GM12878 (cell line): Measurements from ENCODE around the gene ALDH1L1. TPM values are rescaled to one million over a fixed set of nuclear protein-coding genes. Genes with fewer than 3 reads are reported as not detected.

Experiments used
- ATAC-seq: fragments of 200-7000 bp; cut with Tn5 transposase; 3 replicates; pipeline ENCODE4 v1.9.1; 2020; ENCODE audit warnings: mild to moderate bottlenecking, moderate library complexity
- BruUV-seq: library from RNA; stranded (reverse); fragments of 400-500 nt; replicated peaks from 2 replicates; lab custom pipeline; 2021; lab: Mats Ljungman, UMichigan
- CTCF ChIA-PET: fragments of 300-600 bp; sonication (Branson Sonifier 250); formaldehyde crosslinking; extraction: SDS; loops from one replicate; lab custom pipeline; 2021; ENCODE audit warnings: inconsistent platforms; lab: Yijun Ruan, JAX
- POLR2A ChIA-PET: fragments of 350-600 bp; formaldehyde crosslinking; extraction: SDS; loops from one replicate; lab custom pipeline; 2021; ENCODE audit warnings: inconsistent platforms; lab: Charles Lee
- RAD21 ChIA-PET: fragments of 300-600 bp; sonication (Branson Sonifier 250); formaldehyde crosslinking; loops from one replicate; lab custom pipeline; 2023; ENCODE audit warnings: antibody characterized with exemption; ENCODE audit not compliant: unreplicated experiment; lab: Charles Lee
- SMC1A ChIA-PET: fragments of 300-600 bp; sonication (Branson Sonifier 250); formaldehyde crosslinking; loops from one replicate; lab custom pipeline; 2023; ENCODE audit not compliant: unreplicated experiment, uncharacterized antibody; lab: Charles Lee
- DNase-seq: peaks from one replicate; pipeline ENCODE4 v3.0.0-alpha.2; 2011; ENCODE audit warnings: low read depth, low spot score
- FAIRE-seq: peaks from 3 replicates; lab custom pipeline; 2011; peaks lifted over from hg19 to GRCh38; lab: Jason Lieb, UNC
- H2AFZ ChIP-seq: 2 replicates; pipeline ENCODE4 v1.6.0; 2011; ENCODE audit warnings: low read depth, low read length, control low read depth; ENCODE audit not compliant: control insufficient read depth
- H3K27ac ChIP-seq: 2 replicates; pipeline ENCODE4 v1.5.1; 2011; ENCODE audit warnings: control low read depth; ENCODE audit not compliant: control insufficient read depth, insufficient read depth
- H3K27me3 ChIP-seq, 2 experiments: replicated peaks in 1 of 2; 2 replicates each; pipeline versions ENCODE4 v1.6.0 to v1.6.1; 2011; ENCODE audit warnings: low read length in 1 of 2; ENCODE audit not compliant: control insufficient read depth in 2 of 2, insufficient read depth in 2 of 2
- H3K36me3 ChIP-seq, 2 experiments: 2 replicates each; pipeline ENCODE4 v1.5.1; 2011; ENCODE audit warnings: low read length in 1 of 2; ENCODE audit not compliant: control insufficient read depth in 2 of 2, insufficient read depth in 2 of 2
- H3K4me1 ChIP-seq: 2 replicates; pipeline ENCODE4 v1.6.1; 2011; ENCODE audit warnings: mild to moderate bottlenecking, low read length, moderate library complexity, mixed read lengths; ENCODE audit not compliant: control insufficient read depth, insufficient read depth
- H3K4me2 ChIP-seq: 2 replicates; pipeline ENCODE4 v1.6.0; 2011; ENCODE audit warnings: control low read depth; ENCODE audit not compliant: control insufficient read depth, insufficient read depth
- H3K4me3 ChIP-seq: fragments of 200-600 bp; sonication (generic); 2 replicates; pipeline ENCODE4 v1.5.1; 2016
- H3K79me2 ChIP-seq: 2 replicates; pipeline ENCODE4 v1.6.0; 2011; ENCODE audit warnings: low read length; ENCODE audit not compliant: control insufficient read depth, insufficient read depth
- H3K9ac ChIP-seq: 2 replicates; pipeline ENCODE4 v1.8.0; 2011; ENCODE audit warnings: low read length, control low read depth, mixed read lengths; ENCODE audit not compliant: control insufficient read depth, insufficient read depth
- H3K9me3 ChIP-seq: replicated peaks from 3 replicates; pipeline ENCODE4 v1.5.1; 2011; ENCODE audit warnings: mild to moderate bottlenecking, low read length; ENCODE audit not compliant: control insufficient read depth, insufficient read depth
- H4K20me1 ChIP-seq: 2 replicates; pipeline ENCODE4 v1.6.0; 2011; ENCODE audit not compliant: control insufficient read depth, insufficient read depth
- E2F4 ChIP-seq: IDR thresholded peaks from 2 replicates; pipeline ENCODE4 v1.6.1; 2012; ENCODE audit warnings: low read depth, low read length, improper control_type of control experiment
- FOXK2 ChIP-seq: fragments of 450-650 bp; IDR thresholded peaks from 2 replicates; pipeline ENCODE4 v1.6.1; 2017; ENCODE audit warnings: mild to moderate bottlenecking, moderate library complexity
- GABPA ChIP-seq: IDR thresholded peaks from 2 replicates; pipeline ENCODE4 v1.6.1; 2014; ENCODE audit warnings: antibody characterized with exemption, low read depth, mild to moderate bottlenecking, inconsistent platforms
- GATAD2B ChIP-seq: fragments of 450-650 bp; conservative IDR thresholded peaks from 2 replicates; pipeline ENCODE4 v1.6.1; 2017; ENCODE audit warnings: low read depth, mild to moderate bottlenecking, moderate library complexity
- PAX8 ChIP-seq: fragments of 450-650 bp; IDR thresholded peaks from 2 replicates; pipeline ENCODE4 v1.6.1; 2017; ENCODE audit warnings: mild to moderate bottlenecking, moderate library complexity
- PML ChIP-seq: IDR thresholded peaks from 2 replicates; pipeline ENCODE4 v1.6.1; 2012; ENCODE audit warnings: low read length, inconsistent platforms
- YBX1 ChIP-seq: fragments of 450-650 bp; IDR thresholded peaks from 2 replicates; pipeline ENCODE4 v1.6.1; 2016; ENCODE audit warnings: antibody characterized with exemption
- WGBS: methylation state at CpG from one replicate; pipeline ENCODE4 v1.1.6; 2016; ENCODE audit warnings: low lambda C conversion rate; ENCODE audit not compliant: insufficient replicate concordance, insufficient coverage; ENCODE audit errors: missing lambda C conversion rate; 5-methylcytosine and 5-hydroxymethylcytosine counted together
- in situ Hi-C: fragments of 300-500 bp; cut with MboI; formaldehyde crosslinking; loops from 9 replicates; pipeline ENCODE4 v1.14.3; 2018; ENCODE audit warnings: mixed read lengths
- intact Hi-C: fragments of 100-400 bp; cut with micrococcal nuclease; formaldehyde crosslinking; loops from one replicate; pipeline ENCODE4 v1.14.2; 2022; ENCODE audit not compliant: unreplicated experiment
- polyA plus RNA-seq, 11 experiments: library from polyadenylated mRNA; depleted of rRNA in 4 of 11; unstranded in 6 of 11; stranded (reverse) in 5 of 11; fragments of >200 nt; fragmentation: Nextera tagmentation in 4 of 11; fragmentation: Illumina TruSeq in 1 of 11; extraction: Ambion mirVana in 4 of 11; extraction: Trizol in 1 of 11; gene quantifications; 1 replicate in 1 of 11; 2 replicates in 10 of 11; pipeline versions ENCODE4 v1.2.1 to v1.2.3, GENCODE V29; 2011 to 2016; ENCODE audit warnings: inconsistent platforms in 2 of 11, missing spikeins in 2 of 11, low read depth in 1 of 11
- total RNA-seq, 4 experiments: library from RNA; depleted of rRNA in 3 of 4; stranded (reverse); fragments of >200 nt in 3 of 4; fragmentation: Illumina TruSeq in 1 of 4; extraction: Trizol in 1 of 4; gene quantifications; 2 replicates each; pipeline versions ENCODE4 v1.2.1 to v1.2.3, GENCODE V29; 2013 to 2021
- TF ChIP-seq, protein P1 (sequence below): fragments of 450-650 bp; IDR thresholded peaks from 2 replicates; pipeline ENCODE4 v1.6.1; 2018; ENCODE audit warnings: borderline replicate concordance, mild to moderate bottlenecking; ENCODE audit not compliant: partially characterized antibody

ALDH1L1 gene
- total and polyA plus RNA-seq, 10 of the 15 experiments (the other 5 are each of a cell fraction or from before 2014, with no cell fraction given), result 0.04 to 18.2 (median 0.45) TPM

DNA sequence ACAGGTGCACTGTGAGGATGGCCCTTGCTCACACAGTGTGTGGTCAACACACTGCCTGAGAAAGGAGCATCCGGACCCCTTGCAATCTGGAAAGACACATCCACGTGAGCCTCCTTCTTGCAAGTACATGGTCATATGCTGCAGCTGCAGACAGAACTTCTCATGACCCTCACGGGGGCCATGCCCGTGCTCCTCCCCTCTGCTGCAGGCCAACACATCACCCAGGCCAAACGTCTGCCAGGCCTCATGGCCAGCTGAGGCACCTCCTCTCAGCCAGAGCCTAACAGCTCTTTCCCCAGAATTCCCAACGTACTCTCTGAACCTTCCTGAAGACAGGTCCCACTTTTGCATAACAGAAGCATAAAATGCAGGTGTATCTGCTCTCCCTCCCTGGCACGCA, 121.7 kb downstream of the ALDH1L1 start:
- SMC1A ChIA-PET, result no interaction called here
- no peaks in the 10 kb centered on the region for H3K36me3 ChIP-seq
- 63% methylated on average over 7 of the region's 7 CpGs for WGBS
- POLR2A ChIA-PET, result no interaction called here
- ATAC-seq (no peak), FAIRE-seq (no peak), DNase-seq (no peak)
- H3K4me1 ChIP-seq, result no peaks in the 10 kb centered on the region
- TF ChIP-seq PAX8 (no peak), GATAD2B (no peak), E2F4 (no peak), FOXK2 (no peak), PML (no peak), YBX1 (no peak), GABPA (no peak)
- TF ChIP-seq, protein P1, sequence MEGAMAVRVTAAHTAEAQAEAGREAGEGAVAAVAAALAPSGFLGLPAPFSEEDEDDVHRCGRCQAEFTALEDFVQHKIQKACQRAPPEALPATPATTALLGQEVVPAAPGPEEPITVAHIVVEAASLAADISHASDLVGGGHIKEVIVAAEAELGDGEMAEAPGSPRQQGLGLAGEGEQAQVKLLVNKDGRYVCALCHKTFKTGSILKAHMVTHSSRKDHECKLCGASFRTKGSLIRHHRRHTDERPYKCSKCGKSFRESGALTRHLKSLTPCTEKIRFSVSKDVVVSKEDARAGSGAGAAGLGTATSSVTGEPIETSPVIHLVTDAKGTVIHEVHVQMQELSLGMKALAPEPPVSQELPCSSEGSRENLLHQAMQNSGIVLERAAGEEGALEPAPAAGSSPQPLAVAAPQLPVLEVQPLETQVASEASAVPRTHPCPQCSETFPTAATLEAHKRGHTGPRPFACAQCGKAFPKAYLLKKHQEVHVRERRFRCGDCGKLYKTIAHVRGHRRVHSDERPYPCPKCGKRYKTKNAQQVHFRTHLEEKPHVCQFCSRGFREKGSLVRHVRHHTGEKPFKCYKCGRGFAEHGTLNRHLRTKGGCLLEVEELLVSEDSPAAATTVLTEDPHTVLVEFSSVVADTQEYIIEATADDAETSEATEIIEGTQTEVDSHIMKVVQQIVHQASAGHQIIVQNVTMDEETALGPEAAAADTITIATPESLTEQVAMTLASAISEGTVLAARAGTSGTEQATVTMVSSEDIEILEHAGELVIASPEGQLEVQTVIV, result no peak
- H3K27me3 ChIP-seq, result no peaks in the 10 kb centered on the region
- no peaks in the 10 kb centered on the region for H3K9me3 ChIP-seq
- no peaks in the 10 kb centered on the region for H4K20me1 ChIP-seq
- BruUV-seq, result no TSS peak
- no peak overlapping the region for H3K4me3 ChIP-seq
- no peak overlapping the region for H2AFZ ChIP-seq
- H3K27ac ChIP-seq, result no peak overlapping the region
- RAD21 ChIA-PET, result no interaction called here
- CTCF ChIA-PET, result no interaction called here
- H3K79me2 ChIP-seq, result no peaks in the 10 kb centered on the region
- H3K4me2 ChIP-seq, result no peak overlapping the region
- in situ Hi-C loops, result no loop called here
- H3K9ac ChIP-seq, result no peak overlapping the region
- intact Hi-C loops, result no loop called here
